Measurements from ENCODE around the gene CHPF. TPM values are rescaled to one million over a fixed set of nuclear protein-coding genes. Genes with fewer than 3 reads are reported as not detected.

Gene CHPF
- total RNA-seq, 1 donor from 2014 or later = 4.7 TPM

GRCh38 chr2:219541611-219542180 is 1.9 kb downstream of the CHPF start:
- peaks cover 30% of the 10 kb centered on the region for H3K27me3 Mint-ChIP-seq
- POLR2A ChIA-PET = interaction anchor here (0.7 to 1.0 kb wide), 2 partner anchors 56 to 381 kb away, joined by 3 read pairs; partner anchors contain the start of genes NHEJ1 and STK11IP
- H3K27ac Mint-ChIP-seq = no peak overlapping the region
- ATAC-seq (ENCODE audit: low read depth) (peak; percentile 36), DNase-seq (peak; percentile 79)
- no peak for TF ChIP-seq CTCF (IDR thresholded peaks at IDR 0.05)
- H3K9me3 Mint-ChIP-seq = no peaks in the 10 kb centered on the region
- H3K4me1 Mint-ChIP-seq = peaks cover 22% of the 10 kb centered on the region
- H3K4me3 Mint-ChIP-seq = peak overlapping the region; percentile 78
- CTCF ChIA-PET = interaction anchor here (0.6 to 3.9 kb wide), 11 partner anchors 12 to 148 kb away, joined by 3 to 23 read pairs (median 5); no protein-coding TSS in a partner anchor
- intact Hi-C loops (cut with micrococcal nuclease) = loop anchor here (1.0 to 5.0 kb wide), 7 partner anchors 19 to 829 kb away; partner anchors contain the start of genes DNAJB2, TTLL4, TUBA4A and TUBA4B
- H3K36me3 Mint-ChIP-seq (ENCODE audit: low read depth) = no peaks in the 10 kb centered on the region

DNA sequence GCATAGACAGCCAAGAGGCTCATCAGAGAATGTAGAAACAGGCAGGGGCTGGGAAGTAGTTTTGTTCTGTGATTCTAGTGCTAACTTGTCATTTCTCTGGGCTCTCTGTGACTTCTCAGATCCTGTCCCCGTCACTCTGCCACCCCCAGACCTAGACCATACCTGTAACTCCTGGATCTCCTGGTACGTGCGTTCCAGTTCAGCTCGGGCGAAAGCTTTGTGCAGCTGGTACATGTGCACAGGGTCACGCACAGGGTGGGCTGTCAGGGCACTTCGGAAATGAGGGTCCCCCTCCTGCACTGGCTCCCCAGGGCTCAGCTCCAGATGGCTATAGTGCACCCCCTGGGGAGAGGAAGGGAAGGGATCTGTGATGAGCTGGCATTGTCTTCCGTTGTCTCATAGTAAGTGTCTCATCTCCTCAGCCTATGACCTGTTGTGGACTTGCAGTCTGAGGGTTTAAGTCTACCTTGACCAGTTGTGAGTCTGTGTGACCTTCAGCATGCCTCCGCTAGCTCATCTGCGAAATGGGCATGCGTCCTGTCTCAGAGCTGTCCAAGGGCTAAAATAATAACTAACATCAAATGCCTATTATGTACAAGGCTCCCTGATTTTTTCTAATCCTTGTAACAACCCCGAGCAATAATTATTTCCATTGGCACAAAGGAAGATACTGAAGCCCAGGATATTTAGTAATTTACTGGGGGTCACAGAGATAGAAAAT is 2.7 kb downstream of the CHPF start:
- intact Hi-C loops (cut with micrococcal nuclease) = loop anchor here (1.0 to 5.0 kb wide), 7 partner anchors 19 to 829 kb away; partner anchors contain the start of genes DNAJB2, TTLL4, TUBA4A and TUBA4B
- Mint-ChIP-seq H3K27ac (no peak overlapping the region), H3K27me3 (peaks cover 28% of the 10 kb centered on the region), H3K36me3 (ENCODE audit: low read depth) (no peaks in the 10 kb centered on the region), H3K4me1 (peaks cover 22% of the 10 kb centered on the region), H3K4me3 (peak overlapping the region; percentile 32), H3K9me3 (no peaks in the 10 kb centered on the region)
- DNase-seq (no peak), ATAC-seq (ENCODE audit: low read depth) (no peak)
- TF ChIP-seq CTCF (IDR thresholded peaks at IDR 0.05) = no peak
- ChIA-PET POLR2A (interaction anchor here (0.6 to 1.0 kb wide), 3 partner anchors 42 to 465 kb away, joined by 3 to 5 read pairs (median 4); partner anchors contain the start of genes GMPPA and STK11IP), CTCF (interaction anchor here (0.6 to 3.9 kb wide), 10 partner anchors 11 to 149 kb away, joined by 3 to 23 read pairs (median 4); no protein-coding TSS in a partner anchor)

DNA sequence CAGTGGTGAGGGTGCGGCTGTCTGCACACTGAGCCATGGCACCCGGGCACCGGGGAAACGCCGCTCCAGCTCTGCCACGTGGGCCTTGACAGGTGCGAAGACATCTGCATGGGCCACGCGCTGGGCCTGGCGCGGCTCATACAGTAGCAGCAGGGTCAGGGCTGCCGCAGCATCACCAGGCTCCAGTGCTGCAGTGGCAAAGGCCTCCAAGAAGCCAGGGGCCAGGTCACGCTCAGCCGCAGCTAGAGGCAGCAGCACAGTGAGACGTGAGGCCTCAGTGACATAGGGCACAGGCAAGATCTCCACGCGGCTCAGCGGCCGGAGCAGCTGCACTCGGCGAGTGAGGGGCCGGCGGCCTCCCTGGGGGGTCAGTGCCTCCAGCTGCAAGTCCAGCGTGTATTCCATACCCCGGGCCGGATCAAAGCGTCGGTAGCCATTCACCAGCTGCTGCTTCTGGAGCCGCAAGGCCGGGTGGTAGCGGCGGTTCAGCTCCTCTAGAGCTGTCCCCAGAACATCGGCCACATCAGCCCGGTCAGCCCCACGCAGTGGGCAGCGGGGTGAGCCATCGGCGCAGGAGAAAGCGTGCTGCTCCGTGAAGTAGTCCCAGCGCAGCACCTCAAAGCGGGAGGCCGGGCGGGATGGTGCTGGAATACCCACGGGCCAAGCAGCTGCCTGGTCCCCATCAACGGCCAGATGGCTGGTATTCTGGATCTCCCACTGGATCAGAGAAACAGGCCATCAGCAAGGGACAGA is 3.5 kb downstream of the CHPF start:
- Mint-ChIP-seq H3K4me1 (peaks cover 22% of the 10 kb centered on the region), H3K4me3 (no peak overlapping the region), H3K36me3 (ENCODE audit: low read depth) (no peaks in the 10 kb centered on the region), H3K27ac (no peak overlapping the region), H3K9me3 (no peaks in the 10 kb centered on the region), H3K27me3 (peaks cover 28% of the 10 kb centered on the region)
- no peak for TF ChIP-seq CTCF (IDR thresholded peaks at IDR 0.05)
- ATAC-seq (ENCODE audit: low read depth) = no peak
- intact Hi-C loops (cut with micrococcal nuclease) = loop anchor here (5.0 kb wide), 3 partner anchors 263 to 828 kb away; partner anchors contain the start of genes DNAJB2, TTLL4, TUBA4A and TUBA4B
- POLR2A ChIA-PET = interaction anchor here (0.6 to 0.9 kb wide), 2 partner anchors 42 to 464 kb away, joined by 4 to 5 read pairs; partner anchors contain the start of gene GMPPA
- CTCF ChIA-PET = interaction anchor here (1.0 to 3.9 kb wide), 7 partner anchors 10 to 149 kb away, joined by 3 to 23 read pairs (median 7); no protein-coding TSS in a partner anchor
- DNase-seq = no peak

- POLR2A ChIA-PET = no interaction called here
- no peaks in the 10 kb centered on the region for H3K36me3 Mint-ChIP-seq (ENCODE audit: low read depth)
- peaks cover 14% of the 10 kb centered on the region for H3K4me1 Mint-ChIP-seq
Observed at GRCh38 chr2:219538956-219539788, 4.4 kb downstream of the CHPF start.

More at GRCh38 chr2:219538956-219539788, 4.4 kb downstream of the CHPF start:
- Mint-ChIP-seq H3K4me3 (no peak overlapping the region), H3K27me3 (peaks cover 20% of the 10 kb centered on the region), H3K27ac (no peak overlapping the region), H3K9me3 (no peaks in the 10 kb centered on the region)
- CTCF ChIA-PET = interaction anchor here (1.0 to 1.1 kb wide), 2 partner anchors 9 to 80 kb away, joined by 3 to 4 read pairs; no protein-coding TSS in a partner anchor
- ATAC-seq (ENCODE audit: low read depth) (no peak), DNase-seq (no peak)
- no peak for TF ChIP-seq CTCF (IDR thresholded peaks at IDR 0.05)
- intact Hi-C loops (cut with micrococcal nuclease) = no loop called here
